ENCODE results near the gene RINL.
"Not testable (repeated sequence)": the region's sequence is repeated elsewhere in the genome, so short reads cannot be mapped to it uniquely, and the experiment has no call there.

The RINL gene

DNA sequence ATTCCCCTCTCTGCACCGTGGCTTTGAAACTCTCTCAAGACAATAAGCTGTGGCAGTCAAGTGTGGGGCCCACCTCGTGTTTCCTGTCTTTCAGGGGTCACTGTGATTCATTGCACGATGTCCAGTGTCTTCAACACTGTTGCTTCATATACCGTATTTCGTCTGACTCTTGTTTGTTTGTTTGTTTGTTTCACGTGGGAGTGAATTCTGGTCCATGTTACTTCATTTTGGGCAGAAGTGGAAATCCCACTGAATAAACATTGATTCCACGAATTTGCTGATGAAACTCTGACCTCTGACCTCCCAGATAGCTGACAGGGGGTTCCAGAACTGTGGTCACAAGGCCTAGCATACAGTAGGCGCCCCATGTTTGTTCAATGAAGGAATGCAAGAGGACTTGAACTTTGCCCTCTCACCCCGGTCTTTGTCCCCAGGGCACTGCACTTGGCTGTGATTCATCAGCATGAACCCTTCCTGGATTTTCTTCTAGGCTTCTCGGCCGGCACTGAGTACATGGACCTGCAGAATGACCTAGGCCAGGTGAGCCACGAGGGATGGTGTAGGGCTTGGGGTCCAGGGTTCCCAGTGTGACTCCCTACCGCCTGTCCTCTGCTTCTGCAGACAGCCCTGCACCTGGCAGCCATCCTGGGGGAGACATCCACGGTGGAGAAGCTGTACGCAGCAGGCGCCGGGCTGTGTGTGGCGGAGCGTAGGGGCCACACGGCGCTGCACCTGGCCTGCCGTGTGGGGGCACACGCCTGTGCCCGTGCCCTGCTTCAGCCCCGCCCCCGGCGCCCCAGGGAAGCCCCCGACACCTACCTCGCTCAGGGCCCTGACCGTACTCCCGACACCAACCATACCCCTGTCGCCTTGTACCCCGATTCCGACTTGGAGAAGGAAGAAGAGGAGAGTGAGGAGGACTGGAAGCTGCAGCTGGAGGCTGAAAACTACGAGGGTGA, 26.8 kb upstream of the RINL start:
- no peak for DNase-seq

DNA sequence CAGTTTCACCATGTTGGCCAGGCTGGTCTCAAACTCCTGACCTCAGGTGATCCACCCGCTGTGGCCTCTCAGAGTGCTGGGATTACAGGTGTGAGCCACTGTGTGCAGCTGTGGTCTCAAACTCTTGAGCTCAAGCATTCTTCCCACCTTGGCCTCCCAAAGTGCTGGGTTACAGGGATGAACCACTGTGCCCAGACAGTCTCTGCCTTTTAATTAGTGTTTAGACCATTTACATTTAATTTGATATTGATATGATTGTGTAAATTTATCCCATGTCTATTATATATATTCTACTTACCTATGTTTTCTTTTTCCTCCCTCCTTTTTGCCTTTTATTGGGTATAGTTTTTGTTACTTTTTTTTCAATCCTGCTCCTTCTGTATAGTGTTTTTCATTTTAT, 23.6 kb upstream of the RINL start:
- no peak for DNase-seq

DNA sequence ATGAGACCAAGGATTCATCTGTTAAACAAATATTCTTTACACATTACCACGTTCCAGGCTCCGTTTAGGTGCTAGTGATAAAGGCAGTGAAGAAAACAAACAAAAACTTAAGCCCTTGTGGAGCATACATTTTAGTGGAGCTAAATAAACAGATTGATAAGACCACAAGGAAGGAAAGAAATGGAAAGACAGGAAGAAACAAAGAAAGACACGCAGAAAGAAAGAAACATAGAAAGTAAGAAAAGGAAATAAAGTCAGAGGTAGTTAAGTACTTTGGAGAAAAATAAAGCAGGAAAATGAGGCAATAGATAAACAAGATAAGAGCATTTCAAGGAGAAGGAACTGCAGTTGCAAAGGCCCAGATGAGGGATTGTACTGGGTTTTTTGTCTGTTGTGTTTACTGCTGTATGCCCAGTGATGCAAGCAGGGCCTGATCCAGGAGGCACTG, 22.7 kb upstream of the RINL start:
- DNase-seq: no peak

- no peak for DNase-seq
Observed at GRCh38 chr19:38900202-38900629, 22.1 kb upstream of the RINL start.

DNA sequence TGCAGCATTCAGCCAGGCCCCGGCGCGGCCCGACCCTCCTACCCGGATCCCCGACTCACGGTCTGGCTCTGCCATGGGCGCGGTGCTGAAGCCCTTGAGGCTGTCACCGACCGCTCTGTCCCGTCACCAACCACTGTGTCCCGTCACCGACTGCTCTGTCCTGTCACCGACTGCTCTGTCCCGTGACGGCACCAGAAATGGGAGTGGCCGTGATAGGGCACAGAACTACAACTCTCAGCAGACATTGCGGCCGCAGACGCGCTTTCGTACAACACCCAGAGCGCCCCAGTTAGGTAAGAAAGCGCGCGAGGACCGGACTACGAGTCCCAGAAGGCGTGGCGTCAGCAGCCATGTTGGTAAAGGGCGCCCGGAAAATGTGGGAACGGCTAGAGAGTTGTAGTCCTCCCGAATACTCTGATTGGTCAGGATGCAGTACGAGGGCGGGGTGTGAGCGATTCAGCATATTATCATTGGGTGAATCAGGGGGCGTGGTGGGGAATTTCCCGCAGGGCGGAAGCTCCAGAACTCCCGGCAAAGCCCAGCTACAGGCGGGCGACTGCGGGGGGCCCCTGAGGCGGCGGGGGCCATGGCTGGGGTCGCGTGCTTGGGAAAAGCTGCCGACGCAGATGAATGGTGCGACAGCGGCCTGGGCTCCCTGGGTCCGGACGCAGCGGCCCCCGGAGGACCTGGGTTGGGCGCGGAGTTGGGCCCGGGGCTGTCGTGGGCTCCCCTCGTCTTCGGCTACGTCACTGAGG, 21.5 kb upstream of the RINL start, which contains the start of the genes NFKBIB and SIRT2:
Gene NFKBIB (plus strand): TSS at position 523 of the 755 bp plus-strand sequence. CDS start 64 bp downstream, at position 587.
Gene SIRT2 (minus strand): TSS at position 172 of the 755 bp plus-strand sequence. CDS start 97 bp downstream, at position 75.
- peak; percentile 93 to 99 (median 96) for DNase-seq

DNA sequence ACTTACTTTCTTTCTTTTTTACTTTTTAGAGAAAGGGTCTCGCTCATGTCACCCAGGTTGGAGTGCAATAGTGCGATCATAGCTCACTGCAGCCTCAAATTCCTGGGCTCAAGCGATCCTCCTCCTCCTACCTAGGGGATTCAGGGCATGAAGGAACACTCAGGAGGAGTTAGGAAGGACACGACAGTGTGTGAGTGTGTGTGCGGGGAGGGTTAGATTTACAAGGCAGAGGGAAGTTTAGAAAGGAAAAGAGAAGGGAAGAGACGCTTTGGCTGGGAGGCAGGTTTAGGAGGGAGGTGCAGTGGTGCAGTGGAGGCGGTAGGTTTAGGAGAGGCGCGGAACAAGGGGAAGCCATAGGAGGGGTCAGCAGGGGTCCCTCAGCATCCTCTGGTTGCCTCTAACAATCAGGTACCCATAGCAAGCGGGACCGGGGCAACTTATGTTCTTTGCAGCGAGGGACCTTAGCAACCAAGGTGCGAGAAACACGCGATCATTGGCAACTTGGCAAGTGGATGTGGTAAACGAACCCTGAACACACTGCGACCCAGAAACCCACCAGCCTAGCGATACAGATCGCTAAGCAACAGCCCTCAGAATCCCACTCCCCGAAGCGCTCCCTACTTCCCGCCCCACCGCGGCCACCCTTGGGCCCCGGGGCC, 20.8 kb upstream of the RINL start:
- DNase-seq: no peak

GRCh38 chr19:38894968-38895367, 16.9 kb upstream of the RINL start:
- DNase-seq: no peak

GRCh38 chr19:38893341-38893771, 15.3 kb upstream of the RINL start:
- DNase-seq: no peak

- DNase-seq: no peak
Observed at GRCh38 chr19:38892841-38893240, 14.8 kb upstream of the RINL start.

DNA sequence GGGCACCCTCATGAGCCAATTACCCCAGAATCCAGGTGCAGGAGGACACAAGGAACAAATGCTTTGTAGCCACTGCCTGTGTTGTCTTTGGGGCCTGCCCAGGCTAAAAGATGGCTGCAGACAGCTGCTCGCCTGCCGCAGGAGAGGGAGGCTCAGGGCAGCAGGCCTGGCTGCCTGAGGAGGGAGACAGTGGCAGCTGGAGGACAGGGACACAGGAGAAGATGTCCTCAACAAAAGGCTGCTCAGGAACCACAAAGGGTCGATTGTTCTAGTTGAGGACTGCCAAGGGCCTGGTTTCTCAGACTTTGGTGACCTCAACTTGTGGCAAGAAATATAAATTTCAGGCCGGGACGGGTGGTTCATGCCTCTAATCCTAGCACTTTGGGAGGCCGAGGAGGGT, 13.7 kb upstream of the RINL start:
- no peak for DNase-seq

- DNase-seq: no peak
Observed at GRCh38 chr19:38890686-38891085, 12.6 kb upstream of the RINL start.

- no peak for DNase-seq
Observed at GRCh38 chr19:38889803-38890202, 11.7 kb upstream of the RINL start.

DNA sequence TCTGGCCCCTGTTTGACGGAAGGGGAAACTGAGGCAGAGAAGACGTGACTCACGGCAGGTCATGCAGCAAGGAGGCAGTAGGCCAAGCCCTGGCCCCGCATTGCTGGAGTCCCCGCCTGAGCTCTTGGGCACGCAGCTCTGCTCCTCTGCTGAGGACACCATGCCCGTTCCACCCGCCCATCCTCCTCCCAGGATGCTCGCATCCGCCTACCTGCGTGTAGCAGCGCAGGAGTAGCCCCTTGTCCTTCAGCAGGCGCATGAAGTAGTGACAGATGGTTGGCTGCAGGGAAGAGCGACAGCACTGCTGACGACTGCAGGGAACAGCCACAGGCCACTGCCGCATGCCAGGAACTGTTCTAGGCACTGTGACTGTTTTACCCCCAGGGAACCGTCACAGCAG, 10.8 kb upstream of the RINL start:
- DNase-seq: no peak

GRCh38 chr19:38884691-38885090, 6.6 kb upstream of the RINL start:
- DNase-seq: not testable (repeated sequence)

DNA sequence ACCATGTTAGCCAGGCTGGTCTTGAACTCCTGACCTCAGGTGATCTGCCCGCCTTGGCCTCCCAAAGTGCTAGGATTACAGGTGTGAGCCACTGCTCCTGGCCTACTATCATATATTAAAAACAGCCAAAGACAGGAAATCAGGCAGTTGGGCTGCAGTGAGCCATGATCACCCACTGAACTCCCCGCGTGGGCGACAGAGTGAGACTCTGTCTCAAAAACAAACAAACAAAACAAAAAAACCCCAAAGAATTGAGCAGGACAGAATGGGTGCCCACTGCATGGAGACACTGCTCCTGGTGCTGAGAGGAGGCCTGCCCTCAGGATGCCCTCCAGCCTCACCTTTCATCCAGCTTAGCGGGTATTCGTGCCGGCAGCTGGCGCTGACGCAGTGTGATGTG, 5.2 kb upstream of the RINL start:
- no peak for DNase-seq

DNA sequence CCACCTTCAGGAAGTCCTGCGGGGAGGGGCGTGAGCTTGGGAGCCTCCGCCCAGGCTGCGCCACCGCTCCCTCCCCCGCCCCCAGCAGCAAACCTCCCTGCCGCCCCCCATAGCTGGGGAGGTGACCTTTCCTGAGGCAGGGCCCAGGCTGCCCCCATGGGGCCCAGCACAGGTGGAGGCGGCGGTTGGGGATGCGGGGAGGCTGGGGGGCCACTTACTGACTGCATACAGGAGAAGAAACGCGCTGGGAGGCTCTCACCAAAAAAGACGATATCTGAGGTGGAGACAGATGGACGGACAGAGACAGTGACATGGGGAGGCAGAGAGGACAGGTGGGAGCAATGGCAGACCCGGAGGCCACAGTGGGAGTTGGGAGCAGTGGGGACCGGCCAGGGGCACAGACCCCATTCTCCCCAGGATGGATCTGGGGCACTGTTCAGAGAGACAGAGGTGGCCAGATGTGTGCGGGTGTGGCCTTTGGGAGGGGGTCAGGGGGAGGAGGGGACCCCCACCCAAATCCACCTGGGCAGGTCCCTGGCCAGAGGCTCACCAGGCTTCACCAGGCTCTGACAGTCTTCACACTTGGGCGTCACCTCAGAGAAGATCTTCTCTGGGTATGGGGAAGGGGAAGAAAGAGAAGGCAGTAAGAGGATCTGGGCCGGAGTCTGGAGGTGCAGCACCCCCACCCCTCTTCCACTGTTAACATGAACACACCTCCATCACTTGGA, 3.0 kb upstream of the RINL start:
- DNase-seq: no peak

GRCh38 chr19:38880076-38880881, 2.2 kb upstream of the RINL start:
- no peak for DNase-seq

DNA sequence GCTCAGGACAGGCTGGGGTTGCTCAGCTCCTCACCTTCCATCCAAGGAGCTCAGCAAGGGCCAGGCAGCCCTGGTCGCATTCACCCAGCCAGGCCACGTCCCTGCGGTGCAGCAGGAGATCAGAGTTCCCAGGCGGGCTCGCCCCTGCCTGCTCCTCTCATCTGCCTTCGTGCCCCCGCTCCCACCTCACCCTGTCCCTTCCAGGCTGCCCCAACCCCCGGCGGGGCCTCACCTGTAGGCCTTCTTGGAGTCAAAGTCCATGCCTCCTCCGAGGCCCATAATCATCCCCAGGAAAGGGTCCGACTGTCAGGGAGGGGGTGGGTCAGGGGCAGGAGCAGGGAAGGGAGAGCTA, 1.3 kb upstream of the RINL start:
- DNase-seq: no peak

DNA sequence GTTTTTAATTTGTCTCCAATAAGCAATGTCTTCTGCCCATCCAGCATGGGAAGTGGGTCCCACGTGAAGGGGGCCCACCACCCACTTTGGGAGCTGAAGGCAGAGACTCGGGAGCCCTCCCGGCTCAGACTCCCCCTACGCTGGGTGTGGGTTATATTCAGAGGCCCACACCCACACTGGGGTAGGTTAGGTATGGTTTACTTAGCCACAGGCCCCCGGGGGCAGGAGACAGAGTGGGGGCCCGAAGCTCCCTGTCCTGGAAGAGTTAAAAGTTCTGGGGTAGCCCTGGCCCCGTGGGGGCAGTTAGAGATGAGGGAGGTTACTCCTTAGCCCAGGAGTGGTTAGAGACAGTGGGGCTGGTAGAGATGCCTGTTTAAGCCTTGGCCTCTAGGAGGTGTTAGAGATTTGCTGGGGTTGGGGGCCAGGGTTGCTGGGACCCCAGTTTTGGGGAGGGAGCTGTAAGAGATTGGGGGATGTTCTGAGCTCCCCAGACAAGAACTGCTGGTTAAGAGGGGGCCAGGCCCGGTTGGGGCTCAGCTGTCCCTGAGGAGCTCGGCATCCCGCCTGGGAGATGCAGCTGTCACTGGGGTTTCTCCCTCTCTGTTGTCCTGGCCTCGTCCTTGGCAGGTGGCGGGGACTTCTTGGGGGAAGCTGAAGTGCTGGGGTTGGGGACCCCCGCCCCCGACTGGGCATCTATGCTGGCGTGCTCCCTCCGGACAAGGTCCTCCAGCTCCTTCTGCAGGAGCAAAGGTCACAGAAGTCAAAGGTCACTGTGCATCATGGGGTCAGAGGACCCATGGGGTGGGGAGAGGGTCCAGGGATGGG, 712 bp upstream of the RINL start:
- no peak for DNase-seq

DNA sequence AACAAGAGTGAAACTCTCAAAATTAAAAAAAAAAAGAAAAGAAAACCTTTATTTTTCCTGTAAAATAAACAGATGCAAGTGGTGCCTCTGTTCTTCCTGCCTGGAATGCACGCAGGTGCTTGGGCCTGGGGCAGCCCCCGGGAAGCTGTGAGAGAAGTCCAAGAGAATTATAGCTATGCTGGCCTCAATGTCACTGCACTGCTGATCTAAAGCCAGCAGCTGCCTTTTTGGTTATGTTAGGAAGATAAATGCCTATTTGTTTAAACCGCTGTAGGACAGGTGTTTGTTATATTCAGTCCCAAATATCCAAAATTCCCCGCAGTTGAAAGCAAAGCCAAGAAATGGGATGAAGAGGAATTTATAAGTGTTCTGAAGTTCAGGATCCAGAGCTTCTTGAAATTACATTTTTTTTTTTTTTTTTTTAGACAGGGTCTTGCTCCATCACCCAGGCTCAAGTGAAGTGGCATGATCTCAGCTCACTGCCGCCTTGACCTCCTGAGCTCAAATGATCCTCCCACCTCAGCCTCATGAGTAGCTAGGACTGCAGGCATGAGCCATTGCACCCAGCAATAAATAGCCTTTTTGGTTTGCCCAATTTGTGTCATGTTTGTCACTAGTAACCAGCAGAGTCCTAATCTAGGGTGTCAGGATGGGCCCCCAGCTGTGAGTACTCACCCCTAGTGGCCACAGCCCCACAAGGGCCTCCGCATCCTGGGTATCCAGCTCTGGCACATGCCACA, 2.2 kb downstream of the RINL start:
- DNase-seq: no peak
